K562 (cell line): ENCODE results near the gene CELSR1. TPM values are rescaled to one million over a fixed set of nuclear protein-coding genes. Genes with fewer than 3 reads are reported as not detected.

Source experiments
- ATAC-seq: fragments of 200-7000 bp; cut with Tn5 transposase; 3 replicates; pipeline ENCODE4 v1.9.1; 2020; ENCODE audit warnings: moderate library complexity
- BruUV-seq: library from RNA; stranded (reverse); fragments of 400-500 nt; replicated peaks from 2 replicates; lab custom pipeline; 2021; lab: Mats Ljungman, UMichigan
- CTCF ChIA-PET: fragments of 300-600 bp; formaldehyde crosslinking; extraction: SDS; loops from one replicate; lab custom pipeline; 2021; ENCODE audit warnings: low intra/inter-chr PET ratio; lab: Yijun Ruan, JAX
- POLR2A ChIA-PET: fragments of 300-600, 350-650 bp; sonication (Branson Sonifier 250); formaldehyde crosslinking; extraction: SDS; loops from one replicate; lab custom pipeline; 2021; ENCODE audit warnings: antibody characterized with exemption, inconsistent platforms; lab: Yijun Ruan, JAX
- DNase-seq, 4 experiments: peaks; one replicate each; pipeline versions ENCODE4 v3.0.0 to v3.0.0-alpha.2; 2011 to 2018; ENCODE audit warnings: low spot score in 3 of 4, mixed read lengths in 3 of 4; ENCODE audit errors: extremely low read depth in 1 of 4
- FAIRE-seq: peaks from 2 replicates; lab custom pipeline; 2011; peaks lifted over from hg19 to GRCh38; lab: Jason Lieb, UNC
- H2AFZ ChIP-seq: 2 replicates; pipeline ENCODE4 v1.6.0; 2011; ENCODE audit warnings: low read depth, low read length, control low read depth, inconsistent platforms
- H3K27ac ChIP-seq: fragments of 200-600 bp; 3 replicates; pipeline ENCODE4 v1.8.0; 2011; ENCODE audit warnings: low read depth, mild to moderate bottlenecking, control low read depth, inconsistent platforms, low read length, moderate library complexity, mixed read lengths; ENCODE audit errors: extremely low read depth
- H3K27me3 ChIP-seq, 2 experiments: fragments of 300-600 bp in 1 of 2; 2 replicates in 1 of 2; 3 replicates in 1 of 2; pipeline versions ENCODE4 v1.6.0 to v1.8.0; 2011; ENCODE audit warnings: inconsistent platforms in 2 of 2, low read length in 2 of 2, mild to moderate bottlenecking in 1 of 2, mixed read lengths in 1 of 2, moderate library complexity in 1 of 2; ENCODE audit not compliant: control insufficient read depth in 2 of 2, insufficient read depth in 2 of 2
- H3K36me3 ChIP-seq: fragments of 300-600 bp; 3 replicates; pipeline ENCODE4 v1.8.0; 2011; ENCODE audit warnings: mild to moderate bottlenecking, low read length, inconsistent platforms; ENCODE audit not compliant: control insufficient read depth, insufficient read depth
- H3K4me1 ChIP-seq, 2 experiments: fragments of 200-600 bp in 1 of 2; replicated peaks in 1 of 2; 2 replicates in 1 of 2; 3 replicates in 1 of 2; pipeline versions ENCODE4 v1.5.1 to v1.8.0; 2011; ENCODE audit warnings: inconsistent platforms in 2 of 2, low read length in 2 of 2, mild to moderate bottlenecking in 1 of 2, mixed read lengths in 1 of 2, moderate library complexity in 1 of 2; ENCODE audit not compliant: control insufficient read depth in 2 of 2, insufficient read depth in 2 of 2
- H3K4me2 ChIP-seq: 2 replicates; pipeline ENCODE4 v1.6.1; 2011; ENCODE audit warnings: low read length, control low read depth, inconsistent platforms, mixed read lengths; ENCODE audit not compliant: insufficient read depth
- H3K4me3 ChIP-seq: fragments of 200-600 bp; sonication (generic), shearing (Covaris generic); 2 replicates; pipeline ENCODE4 v1.5.1; 2016; ENCODE audit warnings: control low read depth, inconsistent platforms
- H3K79me2 ChIP-seq: fragments of 200-600 bp; 3 replicates; pipeline ENCODE4 v1.8.0; 2011; ENCODE audit warnings: low read length, inconsistent platforms; ENCODE audit not compliant: control insufficient read depth, insufficient read depth
- H3K9ac ChIP-seq, 2 experiments: 2 replicates each; pipeline versions ENCODE4 v1.6.0 to v1.6.1; 2011; ENCODE audit warnings: low read depth in 2 of 2, low read length in 2 of 2, control low read depth in 1 of 2, inconsistent platforms in 1 of 2, mild to moderate bottlenecking in 1 of 2, mixed read lengths in 1 of 2; ENCODE audit not compliant: insufficient read depth in 1 of 2
- H3K9me1 ChIP-seq: one replicate; pipeline ENCODE4 v1.6.0; 2011; ENCODE audit warnings: inconsistent platforms, mild to moderate bottlenecking, low read length, moderate library complexity; ENCODE audit not compliant: control insufficient read depth, insufficient read depth
- H3K9me3 ChIP-seq: replicated peaks from 2 replicates; pipeline ENCODE4 v1.5.1; 2011; ENCODE audit warnings: low read depth, low read length, inconsistent platforms; ENCODE audit not compliant: control insufficient read depth, insufficient read depth
- H4K20me1 ChIP-seq: replicated peaks from 2 replicates; pipeline ENCODE4 v1.6.1; 2011; ENCODE audit warnings: low read length, inconsistent platforms, mixed read lengths; ENCODE audit not compliant: control insufficient read depth, insufficient read depth
- FOXO4 ChIP-seq: fragments of 450-650 bp; formaldehyde crosslinking; IDR thresholded peaks from 2 replicates; pipeline ENCODE4 v1.4.0; 2020; ENCODE audit warnings: mild to moderate bottlenecking, moderate library complexity
- HNRNPL ChIP-seq: fragments of 200-400 bp; formaldehyde crosslinking; IDR thresholded peaks from 2 replicates; pipeline ENCODE4 v1.6.1; 2017; ENCODE audit warnings: low read depth, mild to moderate bottlenecking, low read length
- WGBS: fragments of 100-300 bp; shearing (Covaris generic); methylation state at CpG from one replicate; pipeline ENCODE4 v1.1.6; 2016; ENCODE audit warnings: low coverage, mixed read lengths; ENCODE audit not compliant: insufficient coverage; ENCODE audit errors: missing lambda C conversion rate; 5-methylcytosine and 5-hydroxymethylcytosine counted together
- in situ Hi-C: fragments of 300-500 bp; cut with MboI; formaldehyde crosslinking; loops from 4 replicates; pipeline ENCODE4 v1.15.0; 2018; ENCODE audit warnings: inconsistent platforms, mixed read lengths
- intact Hi-C: fragments of 100-400 bp; cut with micrococcal nuclease; formaldehyde crosslinking; loops from 2 replicates; pipeline ENCODE4 v1.14.2; 2022
- polyA plus RNA-seq, 8 experiments: library from polyadenylated mRNA; depleted of rRNA in 4 of 8; stranded (reverse) in 5 of 8; unstranded in 3 of 8; fragments of >200 nt; fragmentation: Nextera tagmentation in 2 of 8; fragmentation: Illumina TruSeq in 1 of 8; extraction: Ambion mirVana in 2 of 8; extraction: Trizol in 1 of 8; gene quantifications; 2 replicates each; pipeline versions ENCODE4 v1.2.1 to v1.2.3, GENCODE V29; 2011 to 2014; ENCODE audit warnings: inconsistent platforms in 1 of 8, missing spikeins in 1 of 8
- total RNA-seq, 7 experiments: library from RNA; depleted of rRNA in 6 of 7; stranded (reverse); fragments of >200 nt in 6 of 7; fragmentation: Illumina TruSeq in 2 of 7; extraction: Trizol in 2 of 7; gene quantifications; 2 replicates each; pipeline versions ENCODE4 v1.2.1 to v1.2.3, GENCODE V29; 2011 to 2021; ENCODE audit warnings: low replicate concordance in 1 of 7

Gene CELSR1
- total and polyA plus RNA-seq, 9 of the 15 experiments (the other 6 are each of a cell fraction or from before 2014, with no cell fraction given): under 0.01 to 0.09 TPM; not detected in 7

DNA sequence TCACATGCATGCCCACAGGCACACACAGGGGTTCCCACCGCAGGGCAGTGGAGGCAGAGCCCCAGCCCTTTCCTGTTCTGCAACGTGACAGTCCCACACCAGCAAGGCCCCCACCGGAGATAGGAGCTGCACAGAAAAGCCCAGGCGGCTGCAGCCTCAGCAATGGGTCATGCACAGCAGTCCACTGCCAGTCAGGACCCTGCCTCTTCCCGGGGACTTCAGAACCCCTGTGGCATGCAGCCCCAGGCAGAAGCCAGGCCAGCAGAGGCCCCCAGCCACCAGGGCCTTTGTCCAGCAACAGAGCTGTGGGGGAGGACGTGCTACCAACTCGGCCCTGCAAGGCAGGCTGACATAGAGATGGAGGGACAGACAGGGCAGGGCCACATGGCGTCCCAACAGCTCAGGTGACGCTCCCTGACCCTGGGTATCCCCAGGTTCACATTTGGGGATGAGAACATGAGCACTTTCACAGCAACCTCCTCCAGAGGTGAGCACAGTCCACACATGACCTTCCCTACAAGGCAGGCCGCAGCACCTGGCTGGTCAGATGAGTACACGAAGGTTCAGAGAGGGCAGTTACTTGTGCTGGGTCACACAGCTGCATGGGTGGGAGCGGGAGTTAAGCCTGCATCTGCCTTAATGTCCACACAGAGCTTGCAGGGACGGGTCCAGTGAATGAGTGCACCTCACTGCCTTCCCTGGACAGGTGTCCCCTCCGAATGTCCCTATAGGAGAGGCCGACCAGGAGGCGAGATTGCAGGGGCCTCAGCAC is 87.3 kb downstream of the CELSR1 start:
- H3K27me3 ChIP-seq: peaks cover 5 to 57% of the 10 kb centered on the region in 2 experiments; a peak in 3 of 5 replicates
- H3K4me1 ChIP-seq: peaks cover 0 to 25% of the 10 kb centered on the region in 2 experiments; a peak in 3 of 5 replicates
- H2AFZ ChIP-seq: no peak overlapping the region
- H3K9me3 ChIP-seq: no peaks in the 10 kb centered on the region
- ATAC-seq (no peak), DNase-seq (no peak), FAIRE-seq (no peak)
- CTCF ChIA-PET: no interaction called here
- H4K20me1 ChIP-seq: peaks cover 4% of the 10 kb centered on the region; the same call in 1 of the 2 replicates
- no peaks in the 10 kb centered on the region for H3K36me3 ChIP-seq
- H3K9ac ChIP-seq: no peak overlapping the region
- H3K27ac ChIP-seq: no peak overlapping the region
- H3K9me1 ChIP-seq: no peaks in the 10 kb centered on the region
- BruUV-seq: no TSS peak
- WGBS: 0% methylated on average over 10 of the region's 16 CpGs
- POLR2A ChIA-PET: no interaction called here
- in situ Hi-C loops: no loop called here
- no peak overlapping the region for H3K4me3 ChIP-seq
- no peak overlapping the region for H3K4me2 ChIP-seq
- TF ChIP-seq HNRNPL (no peak), FOXO4 (CRISPR knock-in tag) (no peak)
- no peaks in the 10 kb centered on the region for H3K79me2 ChIP-seq
- intact Hi-C loops: no loop called here
